PC-9 (cell line): Measurements from ENCODE around the gene ATXN7. TPM values are rescaled to one million over a fixed set of nuclear protein-coding genes. Genes with fewer than 3 reads are reported as not detected.

Experiments
- BruUV-seq: library from RNA; stranded (reverse); fragments of 400-500 nt; replicated peaks from 2 replicates; lab custom pipeline; 2021; lab: Mats Ljungman, UMichigan
- CTCF ChIA-PET: fragments of 300-600 bp; sonication (Branson Sonifier 250); formaldehyde crosslinking; loops from one replicate; lab custom pipeline; 2022; ENCODE audit warnings: antibody characterized with exemption; lab: Charles Lee
- POLR2A ChIA-PET: fragments of 300-600 bp; sonication (Branson Sonifier 250); formaldehyde crosslinking; loops from one replicate; lab custom pipeline; 2022; ENCODE audit warnings: antibody characterized with exemption; ENCODE audit not compliant: unreplicated experiment; lab: Charles Lee
- DNase-seq, 2 experiments: peaks; one replicate each; pipeline versions ENCODE4 v3.0.0 to v3.0.0-alpha.2; 2015 to 2022; ENCODE audit warnings: mixed read lengths in 1 of 2
- H2AFZ ChIP-seq: fragments of 200-600 bp; sonication (generic); 2 replicates; pipeline ENCODE4 v1.8.1; 2017; ENCODE audit warnings: antibody characterized with exemption
- H3F3A ChIP-seq: fragments of 200-600 bp; sonication (generic); 2 replicates; pipeline ENCODE4 v1.8.1; 2017; ENCODE audit warnings: antibody characterized with exemption, mild to moderate bottlenecking, low read depth; ENCODE audit not compliant: insufficient read depth
- H3K27ac ChIP-seq: fragments of 200-600 bp; sonication (generic); 2 replicates; pipeline ENCODE4 v1.6.1; 2016; ENCODE audit warnings: mixed run types
- H3K27me3 ChIP-seq: fragments of 200-600 bp; sonication (generic); 2 replicates; pipeline ENCODE4 v1.6.1; 2016; ENCODE audit warnings: low read depth, mixed run types; ENCODE audit not compliant: insufficient read depth
- H3K36me3 ChIP-seq: fragments of 200-600 bp; sonication (generic); 2 replicates; pipeline ENCODE4 v1.6.1; 2016; ENCODE audit warnings: low read depth, mixed run types
- H3K4me1 ChIP-seq: fragments of 200-600 bp; sonication (generic); replicated peaks from 2 replicates; pipeline ENCODE4 v1.6.1; 2016; ENCODE audit warnings: mixed run types; ENCODE audit not compliant: insufficient read depth
- H3K4me2 ChIP-seq: fragments of 200-600 bp; sonication (generic); 2 replicates; pipeline ENCODE4 v1.6.1; 2017; ENCODE audit warnings: mixed run types
- H3K4me3 ChIP-seq: fragments of 200-600 bp; sonication (generic); 2 replicates; pipeline ENCODE4 v1.6.1; 2016; ENCODE audit warnings: mixed run types
- H3K79me2 ChIP-seq: fragments of 200-600 bp; sonication (generic); 2 replicates; pipeline ENCODE4 v1.6.1; 2017; ENCODE audit warnings: low read depth, mixed run types
- H3K9me2 ChIP-seq: fragments of 200-600 bp; sonication (generic); 2 replicates; pipeline ENCODE4 v1.8.1; 2017; ENCODE audit warnings: mild to moderate bottlenecking; ENCODE audit not compliant: insufficient read depth
- H3K9me3 ChIP-seq: fragments of 200-600 bp; sonication (generic); 2 replicates; pipeline ENCODE4 v1.8.1; 2016; ENCODE audit warnings: low read depth; ENCODE audit not compliant: insufficient read depth
- H4K20me1 ChIP-seq: fragments of 200-600 bp; sonication (generic); 2 replicates; pipeline ENCODE4 v1.8.1; 2017; ENCODE audit not compliant: insufficient read depth
- EZH2 ChIP-seq: fragments of 200-600 bp; sonication (generic); IDR thresholded peaks from 2 replicates; pipeline ENCODE4 v1.8.0; 2017; ENCODE audit warnings: antibody characterized with exemption, low read depth
- intact Hi-C: fragments of 100-400 bp; cut with micrococcal nuclease; formaldehyde crosslinking; loops from one replicate; pipeline ENCODE4 v1.10.0; 2022; ENCODE audit not compliant: unreplicated experiment
- total RNA-seq: library from RNA; stranded (reverse); gene quantifications from 2 replicates; pipeline ENCODE4 v1.2.3, GENCODE V29; 2021
- TF ChIP-seq, protein P1 (sequence below): fragments of 200-600 bp; sonication (generic); conservative IDR thresholded peaks from 2 replicates; pipeline ENCODE4 v1.6.1; 2017; ENCODE audit warnings: mixed run types, antibody characterized with exemption, mild to moderate bottlenecking, moderate library complexity

The ATXN7 gene
- total RNA-seq, 1 experiment from 2014 or later, result 27.7 TPM

- DNase-seq, result peak; percentile 59 to 71
- no peaks in the 10 kb centered on the region for H3F3A ChIP-seq
- no peaks in the 10 kb centered on the region for H3K36me3 ChIP-seq
- no peaks in the 10 kb centered on the region for H3K27me3 ChIP-seq
- intact Hi-C loops, result loop anchor here (1.0 to 10.0 kb wide), 6 partner anchors 159 to 454 kb away; no protein-coding TSS in a partner anchor
- H3K27ac ChIP-seq, result no peak overlapping the region
- no peaks in the 10 kb centered on the region; the same call in 1 of the 2 replicates for H3K4me1 ChIP-seq
- ChIA-PET CTCF (no interaction called here), POLR2A (interaction anchor here (0.6 kb wide), 1 partner anchor 20 kb away, joined by 8 read pairs; no protein-coding TSS in a partner anchor)
- 0 out of 2 replicates have a peak overlapping the region, but pooled peaks have one; percentile 75 for H2AFZ ChIP-seq
- H3K4me2 ChIP-seq, result peak overlapping the region; percentile 76
- TF ChIP-seq EZH2, result no peak
- TF ChIP-seq, protein P1, sequence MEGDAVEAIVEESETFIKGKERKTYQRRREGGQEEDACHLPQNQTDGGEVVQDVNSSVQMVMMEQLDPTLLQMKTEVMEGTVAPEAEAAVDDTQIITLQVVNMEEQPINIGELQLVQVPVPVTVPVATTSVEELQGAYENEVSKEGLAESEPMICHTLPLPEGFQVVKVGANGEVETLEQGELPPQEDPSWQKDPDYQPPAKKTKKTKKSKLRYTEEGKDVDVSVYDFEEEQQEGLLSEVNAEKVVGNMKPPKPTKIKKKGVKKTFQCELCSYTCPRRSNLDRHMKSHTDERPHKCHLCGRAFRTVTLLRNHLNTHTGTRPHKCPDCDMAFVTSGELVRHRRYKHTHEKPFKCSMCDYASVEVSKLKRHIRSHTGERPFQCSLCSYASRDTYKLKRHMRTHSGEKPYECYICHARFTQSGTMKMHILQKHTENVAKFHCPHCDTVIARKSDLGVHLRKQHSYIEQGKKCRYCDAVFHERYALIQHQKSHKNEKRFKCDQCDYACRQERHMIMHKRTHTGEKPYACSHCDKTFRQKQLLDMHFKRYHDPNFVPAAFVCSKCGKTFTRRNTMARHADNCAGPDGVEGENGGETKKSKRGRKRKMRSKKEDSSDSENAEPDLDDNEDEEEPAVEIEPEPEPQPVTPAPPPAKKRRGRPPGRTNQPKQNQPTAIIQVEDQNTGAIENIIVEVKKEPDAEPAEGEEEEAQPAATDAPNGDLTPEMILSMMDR, result peak; percentile 87
- no peaks in the 10 kb centered on the region for H4K20me1 ChIP-seq
- H3K9me2 ChIP-seq, result no peaks in the 10 kb centered on the region
- H3K79me2 ChIP-seq, result no peaks in the 10 kb centered on the region
- no peaks in the 10 kb centered on the region for H3K9me3 ChIP-seq
- peak overlapping the region; percentile 42; the same call in 1 of the 2 replicates for H3K4me3 ChIP-seq
- no TSS peak for BruUV-seq
Observed at GRCh38 chr3:64030741-64031140, 167.1 kb downstream of the ATXN7 start.

DNA sequence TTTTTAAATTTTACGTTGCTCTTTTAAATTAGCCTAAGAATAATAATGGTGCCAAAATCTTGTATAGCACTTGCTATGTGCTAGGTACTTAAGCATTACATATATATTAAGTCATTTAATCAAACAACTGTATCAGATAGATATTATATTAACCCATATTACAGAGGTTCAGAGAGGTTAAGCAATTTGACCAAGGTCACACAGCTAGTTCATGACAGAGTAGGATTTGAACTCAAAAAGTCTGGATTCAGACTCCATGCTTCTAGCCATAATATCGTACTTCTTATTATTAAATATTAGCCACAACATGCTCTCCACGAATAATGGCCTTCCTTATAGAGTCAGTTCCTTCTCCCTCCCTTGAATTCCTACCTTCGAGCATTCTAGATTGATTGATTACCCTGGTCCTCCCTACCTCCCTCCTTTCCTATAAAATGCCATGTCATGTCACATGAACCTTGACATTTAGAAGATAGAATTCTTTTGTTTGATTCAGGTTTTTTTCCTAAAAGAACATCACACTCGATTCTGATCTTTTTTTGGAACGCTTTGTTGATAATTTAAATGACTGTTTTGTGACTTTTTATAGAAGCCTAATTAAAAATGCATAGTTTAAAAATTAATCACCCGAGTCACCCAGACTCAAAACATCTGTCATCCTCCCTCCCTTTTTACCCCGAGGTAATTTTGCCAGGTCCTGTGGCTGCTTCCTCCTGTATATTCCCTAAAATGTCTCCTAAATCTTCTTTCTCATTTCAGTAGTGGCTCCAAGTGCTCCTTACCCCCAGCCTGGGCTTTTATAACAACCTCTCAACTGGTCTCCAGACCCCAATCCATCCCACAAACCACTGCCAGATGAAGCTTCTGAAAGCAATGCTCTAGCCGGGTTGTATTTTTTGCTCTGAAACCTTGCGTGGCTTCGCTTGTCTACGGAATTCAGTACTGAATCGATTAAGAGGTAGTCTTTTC lies 168.2 kb downstream of the ATXN7 start:
- ChIA-PET POLR2A (no interaction called here), CTCF (no interaction called here)
- Histone ChIP-seq H3K9me3 (no peaks in the 10 kb centered on the region), H3K27me3 (no peaks in the 10 kb centered on the region), H3K4me1 (no peaks in the 10 kb centered on the region; the same call in 1 of the 2 replicates), H3K4me2 (no peak overlapping the region), H3F3A (no peaks in the 10 kb centered on the region), H3K4me3 (no peak overlapping the region), H3K9me2 (no peaks in the 10 kb centered on the region), H3K27ac (no peak overlapping the region), H4K20me1 (no peaks in the 10 kb centered on the region), H2AFZ (no peak overlapping the region), H3K79me2 (no peaks in the 10 kb centered on the region), H3K36me3 (no peaks in the 10 kb centered on the region)
- intact Hi-C loops, result loop anchor here (5.0 to 10.0 kb wide), 3 partner anchors 183 to 320 kb away; no protein-coding TSS in a partner anchor
- no peak for DNase-seq
- BruUV-seq, result no TSS peak
- no peak for TF ChIP-seq EZH2
- TF ChIP-seq, protein P1, result no peak

DNA sequence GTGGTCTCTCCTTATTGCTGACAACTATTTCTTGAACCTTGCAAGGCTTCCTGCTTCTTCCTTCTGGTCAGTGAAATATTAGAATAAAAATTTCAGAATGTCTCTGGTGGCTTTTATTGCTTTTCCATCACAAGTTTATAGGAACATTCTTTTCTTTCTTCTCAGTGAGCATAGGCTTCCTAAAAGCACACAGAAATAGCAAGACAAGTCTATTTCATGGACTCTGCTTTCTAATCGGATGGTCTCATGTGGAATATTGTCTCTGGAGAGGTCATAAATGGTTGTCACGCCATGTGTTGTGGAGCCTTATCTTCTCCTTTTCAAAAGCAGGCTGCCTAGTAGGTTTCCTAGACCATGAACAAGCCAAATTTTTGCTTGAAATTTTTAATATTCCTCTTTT lies 169.4 kb downstream of the ATXN7 start:
- Histone ChIP-seq H3K4me1 (no peaks in the 10 kb centered on the region; the same call in 1 of the 2 replicates), H3K79me2 (no peaks in the 10 kb centered on the region), H3F3A (no peaks in the 10 kb centered on the region), H3K27me3 (no peaks in the 10 kb centered on the region), H3K36me3 (no peaks in the 10 kb centered on the region), H3K9me3 (no peaks in the 10 kb centered on the region), H3K9me2 (no peaks in the 10 kb centered on the region), H3K27ac (no peak overlapping the region), H3K4me3 (no peak overlapping the region), H2AFZ (no peak overlapping the region), H4K20me1 (no peaks in the 10 kb centered on the region), H3K4me2 (no peak overlapping the region)
- intact Hi-C loops, result loop anchor here (5.0 to 10.0 kb wide), 3 partner anchors 182 to 319 kb away; no protein-coding TSS in a partner anchor
- no peak for DNase-seq
- CTCF ChIA-PET, result no interaction called here
- no peak for TF ChIP-seq EZH2
- TF ChIP-seq, protein P1, result no peak
- POLR2A ChIA-PET, result interaction anchor here (0.6 kb wide), 1 partner anchor 633 kb away, joined by 5 read pairs; no protein-coding TSS in a partner anchor
- no TSS peak for BruUV-seq
